KOPT-K1 (cell line): Measurements from ENCODE around the gene VSNL1.

ENCODE experiments used
- H3K27ac ChIP-seq: fragments of 200-600 bp; sonication (generic); 2 replicates; pipeline ENCODE4 v1.5.1; 2016; ENCODE audit warnings: antibody characterized with exemption, mild to moderate bottlenecking, low read depth, low read length; ENCODE audit not compliant: poor library complexity, severe bottlenecking
- H3K36me3 ChIP-seq: fragments of 200-600 bp; sonication (generic); 2 replicates; pipeline ENCODE4 v1.5.1; 2017; ENCODE audit warnings: antibody characterized with exemption, mild to moderate bottlenecking, low read length, moderate library complexity; ENCODE audit not compliant: insufficient read depth
- H3K9me3 ChIP-seq: fragments of 200-600 bp; sonication (generic); 2 replicates; pipeline ENCODE4 v1.5.1; 2017; ENCODE audit warnings: antibody characterized with exemption, low read length, mild to moderate bottlenecking; ENCODE audit not compliant: insufficient read depth, poor library complexity, severe bottlenecking

Gene VSNL1

GRCh38 chr2:17606851-17607250 is 66.4 kb downstream of the VSNL1 start:
- Histone ChIP-seq H3K36me3 (no peaks in the 10 kb centered on the region), H3K9me3 (no peaks in the 10 kb centered on the region), H3K27ac (no peak overlapping the region)

- H3K36me3 ChIP-seq: no peaks in the 10 kb centered on the region
- H3K9me3 ChIP-seq: no peaks in the 10 kb centered on the region
- no peak overlapping the region for H3K27ac ChIP-seq
Measured at GRCh38 chr2:17607379-17607778, 66.9 kb downstream of the VSNL1 start.

GRCh38 chr2:17608251-17608650 is 67.8 kb downstream of the VSNL1 start:
- H3K9me3 ChIP-seq: no peaks in the 10 kb centered on the region

GRCh38 chr2:17610521-17610920 is 70.0 kb downstream of the VSNL1 start:
- no peak overlapping the region for H3K27ac ChIP-seq
- no peaks in the 10 kb centered on the region for H3K9me3 ChIP-seq
- no peaks in the 10 kb centered on the region for H3K36me3 ChIP-seq

More at GRCh38 chr2:17608251-17608650, 67.8 kb downstream of the VSNL1 start:
- no peak overlapping the region for H3K27ac ChIP-seq
- H3K36me3 ChIP-seq: no peaks in the 10 kb centered on the region

- Histone ChIP-seq H3K27ac (no peak overlapping the region), H3K36me3 (no peaks in the 10 kb centered on the region), H3K9me3 (no peaks in the 10 kb centered on the region)
Measured at GRCh38 chr2:17611036-17611435, 70.5 kb downstream of the VSNL1 start.

- no peak overlapping the region for H3K27ac ChIP-seq
- no peaks in the 10 kb centered on the region for H3K36me3 ChIP-seq
Measured at GRCh38 chr2:17614174-17614930, 73.9 kb downstream of the VSNL1 start.

GRCh38 chr2:17615147-17615546 is 74.7 kb downstream of the VSNL1 start:
- Histone ChIP-seq H3K27ac (no peak overlapping the region), H3K36me3 (no peaks in the 10 kb centered on the region), H3K9me3 (no peaks in the 10 kb centered on the region)

More at GRCh38 chr2:17614174-17614930, 73.9 kb downstream of the VSNL1 start:
- no peaks in the 10 kb centered on the region for H3K9me3 ChIP-seq

- H3K36me3 ChIP-seq: no peaks in the 10 kb centered on the region
- H3K9me3 ChIP-seq: no peaks in the 10 kb centered on the region
- H3K27ac ChIP-seq: no peak overlapping the region
Measured at GRCh38 chr2:17615728-17616351, 75.3 kb downstream of the VSNL1 start.

GRCh38 chr2:17616405-17616804 is 75.9 kb downstream of the VSNL1 start:
- Histone ChIP-seq H3K27ac (no peak overlapping the region), H3K36me3 (no peaks in the 10 kb centered on the region), H3K9me3 (no peaks in the 10 kb centered on the region)

GRCh38 chr2:17617516-17617915 is 77.0 kb downstream of the VSNL1 start:
- no peak overlapping the region for H3K27ac ChIP-seq
- no peaks in the 10 kb centered on the region for H3K36me3 ChIP-seq
- H3K9me3 ChIP-seq: no peaks in the 10 kb centered on the region

GRCh38 chr2:17617955-17618354 is 77.5 kb downstream of the VSNL1 start:
- Histone ChIP-seq H3K9me3 (no peaks in the 10 kb centered on the region), H3K36me3 (no peaks in the 10 kb centered on the region), H3K27ac (no peak overlapping the region)

GRCh38 chr2:17620280-17620679 is 79.8 kb downstream of the VSNL1 start:
- Histone ChIP-seq H3K27ac (no peak overlapping the region), H3K9me3 (no peaks in the 10 kb centered on the region), H3K36me3 (no peaks in the 10 kb centered on the region)

GRCh38 chr2:17620841-17621240 is 80.3 kb downstream of the VSNL1 start:
- Histone ChIP-seq H3K9me3 (no peaks in the 10 kb centered on the region), H3K36me3 (no peaks in the 10 kb centered on the region), H3K27ac (no peak overlapping the region)

GRCh38 chr2:17621781-17622180 is 81.3 kb downstream of the VSNL1 start:
- Histone ChIP-seq H3K9me3 (no peaks in the 10 kb centered on the region), H3K27ac (no peak overlapping the region), H3K36me3 (no peaks in the 10 kb centered on the region)

- H3K36me3 ChIP-seq: no peaks in the 10 kb centered on the region
- peaks cover 12% of the 10 kb centered on the region for H3K9me3 ChIP-seq
- no peak overlapping the region for H3K27ac ChIP-seq
Measured at GRCh38 chr2:17625446-17625845, 85.0 kb downstream of the VSNL1 start.

- no peaks in the 10 kb centered on the region for H3K36me3 ChIP-seq
- no peak overlapping the region for H3K27ac ChIP-seq
- H3K9me3 ChIP-seq: peaks cover 12% of the 10 kb centered on the region
Measured at GRCh38 chr2:17626986-17627385, 86.5 kb downstream of the VSNL1 start.
